Measurements from ENCODE around the gene PGAP6. TPM values are rescaled to one million over a fixed set of nuclear protein-coding genes. Genes with fewer than 3 reads are reported as not detected.
"Not testable (repeated sequence)": the region's sequence is repeated elsewhere in the genome, so short reads cannot be mapped to it uniquely, and the experiment has no call there.

PGAP6 gene
- total and polyA plus RNA-seq, 2 of the 4 experiments (the other 2 are of a cell fraction): 49.1 to 124 TPM

DNA sequence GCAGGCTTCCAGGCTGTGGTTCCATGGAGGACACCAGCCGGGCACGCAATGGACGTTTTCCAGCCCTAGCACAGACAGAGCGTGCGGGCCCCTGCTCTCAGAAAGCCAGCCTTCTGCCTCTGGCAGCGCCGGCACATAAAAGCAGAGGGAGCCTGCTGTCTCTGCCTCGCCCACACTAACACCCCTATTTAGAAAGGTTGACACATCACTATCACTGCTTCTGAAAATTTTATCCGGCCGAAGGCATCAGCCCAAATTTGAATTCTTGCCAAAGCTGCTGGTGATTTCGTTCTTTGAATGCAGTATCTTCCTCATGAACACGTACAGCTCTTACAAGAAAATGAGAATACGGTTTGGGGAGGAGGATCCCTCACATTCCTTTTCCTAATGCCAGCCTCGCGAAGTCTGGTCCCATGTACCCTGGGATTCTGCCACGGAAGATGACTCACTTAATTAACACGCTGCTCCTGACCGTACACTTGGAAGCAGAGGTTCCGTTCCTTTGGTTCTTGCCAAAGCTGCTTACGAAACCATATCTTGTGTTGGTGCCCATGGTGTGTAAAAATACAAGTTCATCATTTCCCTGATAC is 42.4 kb upstream of the PGAP6 start (continued):
- TF ChIP-seq SMC3 (IDR thresholded peaks at IDR 0.05; ENCODE audit: low read depth, low read length): no peak

DNA sequence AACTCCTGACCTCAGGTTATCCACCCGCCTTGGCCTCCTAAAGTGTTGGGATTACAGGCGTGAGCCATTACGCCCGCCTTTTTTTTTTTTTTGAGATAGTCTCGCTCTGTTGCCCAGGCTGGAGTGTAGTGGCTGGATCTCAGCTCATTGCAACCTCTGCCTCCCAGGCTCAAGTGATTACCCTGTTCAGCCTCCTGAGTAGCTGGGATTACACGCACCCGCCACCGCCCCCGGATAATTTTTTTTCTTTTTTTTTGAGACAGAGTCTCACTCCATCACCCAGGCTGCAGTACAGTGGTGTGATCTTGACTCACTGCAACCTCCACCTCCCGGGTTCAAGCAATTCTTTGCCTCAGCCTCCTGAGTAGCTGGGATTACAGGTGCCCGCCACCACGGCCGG is 40.4 kb upstream of the PGAP6 start:
- Histone ChIP-seq H3K79me1 (ENCODE audit: low read depth in 1 of 2, low read length in 2 of 2) (peaks cover 8 to 21% of the 10 kb centered on the region in 2 experiments; a peak in 3 of 4 replicates), H3K4me1 (ENCODE audit: control insufficient read depth, insufficient read depth, low read length) (peaks cover 12% of the 10 kb centered on the region)
- H3K9ac ChIP-seq (ENCODE audit: low read depth, low read length); H4K5ac ChIP-seq (ENCODE audit: low read depth, low read length); in situ Hi-C loops (cut with MboI; ENCODE audit: low sequenced_read_pairs); H2BK20ac ChIP-seq (ENCODE audit: low read depth, low read length); POLR2A ChIA-PET (ENCODE audit: unreplicated experiment); ATAC-seq (ENCODE audit: low read depth); H2AK5ac ChIP-seq (ENCODE audit: low read depth, low read length); H2AK9ac ChIP-seq (replicated peaks; ENCODE audit: low read depth, low read length, poor library complexity); H3K56ac ChIP-seq (ENCODE audit: extremely low read depth, insufficient read depth, low read length); H3K4ac ChIP-seq (ENCODE audit: low read depth, low read length); H3K36me3 ChIP-seq (ENCODE audit: control insufficient read depth, insufficient read depth, low read length); H2BK5ac ChIP-seq (ENCODE audit: low read depth, low read length, poor library complexity, severe bottlenecking); dilution Hi-C loops (cut with HindIII; ENCODE audit: low sequenced_read_pairs, unreplicated experiment); H4K20me1 ChIP-seq (ENCODE audit: insufficient read depth, low read length); H3K23ac ChIP-seq (ENCODE audit: low read depth, low read length); H3K4me3 ChIP-seq (ENCODE audit: insufficient read depth, low read depth, low read length); H3K9me1 ChIP-seq (ENCODE audit: insufficient read depth, low read length); H3K14ac ChIP-seq (replicated peaks; ENCODE audit: low read depth, low read length); H2AFZ ChIP-seq (replicated peaks; ENCODE audit: low read length, poor library complexity); DNase-seq; H3K18ac ChIP-seq (ENCODE audit: low read depth, low read length); H4K91ac ChIP-seq (ENCODE audit: insufficient read depth, low read depth, low read length); H3K9me3 ChIP-seq (ENCODE audit: control insufficient read depth, insufficient read depth, low read length); intact Hi-C loops (cut with micrococcal nuclease); H3K27ac ChIP-seq (ENCODE audit: insufficient read depth, low read length); H3K4me2 ChIP-seq (ENCODE audit: low read depth, low read length); H2BK120ac ChIP-seq (ENCODE audit: low read depth, low read length); H3K27me3 ChIP-seq (ENCODE audit: control insufficient read depth, insufficient read depth, low read length); BruUV-seq (replicated peaks); H2BK15ac ChIP-seq (ENCODE audit: low read depth, low read length); H4K8ac ChIP-seq (ENCODE audit: low read depth in 2 of 2, low read length in 2 of 2): not testable (repeated sequence)
- CTCF ChIA-PET: interaction anchor here (0.6 kb wide), 1 partner anchor 27 kb away, joined by 3 read pairs; no protein-coding TSS in a partner anchor
- no CpG with 5 or more reads among the region's 13 CpGs for WGBS, 2 experiments (ENCODE audit: extremely low coverage in 2 of 2, insufficient read length in 1 of 2)

DNA sequence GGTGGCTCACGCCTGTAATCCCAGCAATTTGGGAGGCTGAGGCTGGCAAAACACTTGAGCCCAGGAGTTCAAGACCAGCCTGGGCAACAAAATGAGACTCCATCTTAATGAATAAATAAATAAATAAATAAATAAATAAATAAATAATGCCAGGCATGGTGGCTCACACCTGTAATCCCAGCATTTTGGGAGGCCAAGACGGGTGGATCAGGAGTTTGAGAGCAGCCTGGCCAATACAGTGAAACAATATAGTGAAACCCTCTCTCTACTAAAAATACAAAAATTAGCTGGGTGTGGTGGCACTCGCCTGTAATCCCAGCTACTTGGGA is 33.4 kb upstream of the PGAP6 start:
- BruUV-seq (replicated peaks); H3K9ac ChIP-seq (ENCODE audit: low read depth, low read length); CTCF ChIA-PET; H3K18ac ChIP-seq (ENCODE audit: low read depth, low read length); H2BK20ac ChIP-seq (ENCODE audit: low read depth, low read length); H2AK9ac ChIP-seq (replicated peaks; ENCODE audit: low read depth, low read length, poor library complexity); H3K79me1 ChIP-seq (ENCODE audit: low read depth in 1 of 2, low read length in 2 of 2); ATAC-seq (ENCODE audit: low read depth); H3K4me3 ChIP-seq (ENCODE audit: insufficient read depth, low read depth, low read length); H2AK5ac ChIP-seq (ENCODE audit: low read depth, low read length); H3K27ac ChIP-seq (ENCODE audit: insufficient read depth, low read length); dilution Hi-C loops (cut with HindIII; ENCODE audit: low sequenced_read_pairs, unreplicated experiment); intact Hi-C loops (cut with micrococcal nuclease); H4K5ac ChIP-seq (ENCODE audit: low read depth, low read length); H3K4me1 ChIP-seq (ENCODE audit: control insufficient read depth, insufficient read depth, low read length); H4K91ac ChIP-seq (ENCODE audit: insufficient read depth, low read depth, low read length); H3K4ac ChIP-seq (ENCODE audit: low read depth, low read length); DNase-seq; H3K56ac ChIP-seq (ENCODE audit: extremely low read depth, insufficient read depth, low read length); H3K27me3 ChIP-seq (ENCODE audit: control insufficient read depth, insufficient read depth, low read length); H2BK5ac ChIP-seq (ENCODE audit: low read depth, low read length, poor library complexity, severe bottlenecking); H3K9me1 ChIP-seq (ENCODE audit: insufficient read depth, low read length); POLR2A ChIA-PET (ENCODE audit: unreplicated experiment); H3K14ac ChIP-seq (replicated peaks; ENCODE audit: low read depth, low read length); H4K20me1 ChIP-seq (ENCODE audit: insufficient read depth, low read length); H3K23ac ChIP-seq (ENCODE audit: low read depth, low read length); H2BK15ac ChIP-seq (ENCODE audit: low read depth, low read length); H3K9me3 ChIP-seq (ENCODE audit: control insufficient read depth, insufficient read depth, low read length); H4K8ac ChIP-seq (ENCODE audit: low read depth in 2 of 2, low read length in 2 of 2); in situ Hi-C loops (cut with MboI; ENCODE audit: low sequenced_read_pairs); H2AFZ ChIP-seq (replicated peaks; ENCODE audit: low read length, poor library complexity); H3K4me2 ChIP-seq (ENCODE audit: low read depth, low read length); H3K36me3 ChIP-seq (ENCODE audit: control insufficient read depth, insufficient read depth, low read length); H2BK120ac ChIP-seq (ENCODE audit: low read depth, low read length): not testable (repeated sequence)
- no CpG with 5 or more reads among the region's 3 CpGs for WGBS, 2 experiments (ENCODE audit: extremely low coverage in 2 of 2, insufficient read length in 1 of 2)
